Measurements from ENCODE around the gene GPAM.

GPAM gene

GRCh38 chr10:112182784-112183328 lies 709 bp downstream of the GPAM start:
- DNase-seq, result peak; percentile 39

GRCh38 chr10:112177247-112177646 lies 6.3 kb downstream of the GPAM start:
- no peak for DNase-seq

GRCh38 chr10:112176543-112176942 lies 7.0 kb downstream of the GPAM start:
- DNase-seq, result no peak

GRCh38 chr10:112175409-112175808 lies 8.2 kb downstream of the GPAM start:
- no peak for DNase-seq

- no peak for DNase-seq
Observed at GRCh38 chr10:112173206-112173605, 10.4 kb downstream of the GPAM start.

- DNase-seq, result no peak
Observed at GRCh38 chr10:112168733-112169132, 14.8 kb downstream of the GPAM start.

- no peak for DNase-seq
Observed at GRCh38 chr10:112166800-112167199, 16.8 kb downstream of the GPAM start.

GRCh38 chr10:112161757-112162518 lies 21.6 kb downstream of the GPAM start:
- no peak for DNase-seq

GRCh38 chr10:112160834-112161233 lies 22.7 kb downstream of the GPAM start:
- DNase-seq, result no peak

GRCh38 chr10:112159469-112159868 lies 24.1 kb downstream of the GPAM start:
- DNase-seq, result no peak

GRCh38 chr10:112151524-112152039 lies 32.0 kb downstream of the GPAM start:
- DNase-seq, result no peak

- no peak for DNase-seq
Observed at GRCh38 chr10:112148331-112148730, 35.2 kb downstream of the GPAM start.

- DNase-seq, result no peak
Observed at GRCh38 chr10:112146799-112147198, 36.8 kb downstream of the GPAM start.

GRCh38 chr10:112145263-112145662 lies 38.3 kb downstream of the GPAM start:
- DNase-seq, result no peak

GRCh38 chr10:112143420-112143819 lies 40.1 kb downstream of the GPAM start:
- DNase-seq, result no peak

- no peak for DNase-seq
Observed at GRCh38 chr10:112141292-112141691, 42.3 kb downstream of the GPAM start.

- peak; percentile 88 for DNase-seq
Observed at GRCh38 chr10:112140110-112140970, 43.2 kb downstream of the GPAM start.

GRCh38 chr10:112139176-112139575 lies 44.4 kb downstream of the GPAM start:
- DNase-seq, result no peak

- DNase-seq, result peak; percentile 63
Observed at GRCh38 chr10:112137154-112137987, 46.2 kb downstream of the GPAM start.

GRCh38 chr10:112136486-112137153 lies 46.9 kb downstream of the GPAM start:
- no peak for DNase-seq

- no peak for DNase-seq
Observed at GRCh38 chr10:112135604-112136003, 48.0 kb downstream of the GPAM start.

- DNase-seq, result no peak
Observed at GRCh38 chr10:112132435-112132834, 51.1 kb downstream of the GPAM start.
